HepG2 (cell line): Measurements from ENCODE around the gene AGER. TPM values are rescaled to one million over a fixed set of nuclear protein-coding genes. Genes with fewer than 3 reads are reported as not detected.

ENCODE experiments used
- ASH2L ChIP-seq: fragments of 300-600, 200-600 bp; sonication (generic); IDR thresholded peaks from 2 replicates; pipeline ENCODE4 v1.7.0; 2017; ENCODE audit warnings: low read depth, mild to moderate bottlenecking, moderate library complexity, mixed read lengths, low read length; ENCODE audit not compliant: insufficient read length
- CEBPB ChIP-seq: IDR thresholded peaks from 2 replicates; pipeline ENCODE4 v1.6.1; 2011; ENCODE audit warnings: low read depth, low read length, improper control_type of control experiment, borderline replicate concordance
- DNMT3B ChIP-seq: conservative IDR thresholded peaks from 2 replicates; pipeline ENCODE4 v1.6.1; 2016; ENCODE audit warnings: missing biosample characterization, control low read depth
- FOXA1 ChIP-seq, 2 experiments: fragments of 450-650 bp in 1 of 2; sonication (generic) in 1 of 2; formaldehyde crosslinking in 1 of 2; IDR thresholded peaks; 2 replicates each; pipeline versions ENCODE4 v1.4.0 to v1.6.1; 2016 to 2020; ENCODE audit warnings: missing genetic modification reagents in 1 of 2
- NCOA2 ChIP-seq: sonication (generic); formaldehyde crosslinking; IDR thresholded peaks from 2 replicates; pipeline ENCODE4 v1.8.0; 2022; ENCODE audit warnings: inconsistent platforms
- RBM22 ChIP-seq: fragments of 200-400 bp; formaldehyde crosslinking; optimal IDR thresholded peaks from 2 replicates; pipeline ENCODE3; 2017; ENCODE audit warnings: mild to moderate bottlenecking, low read length, moderate library complexity
- ZFP1 ChIP-seq: IDR thresholded peaks from 2 replicates; pipeline ENCODE4 v1.6.1; 2016
- ZNF629 ChIP-seq: sonication (generic); formaldehyde crosslinking; conservative IDR thresholded peaks from 2 replicates; pipeline ENCODE4 v1.5.0; 2020; ENCODE audit warnings: missing genetic modification reagents
- polyA plus RNA-seq, 8 experiments: library from polyadenylated mRNA; depleted of rRNA in 3 of 8; stranded (reverse) in 7 of 8; unstranded in 1 of 8; fragments of >200 nt; fragmentation: Illumina TruSeq in 4 of 8; extraction: Trizol in 4 of 8; gene quantifications; 2 replicates each; pipeline versions ENCODE4 v1.2.1 to v1.2.3, GENCODE V29; 2011 to 2016; ENCODE audit warnings: low read depth in 4 of 8, missing spikeins in 1 of 8, mixed read lengths in 1 of 8; ENCODE audit not compliant: insufficient read depth in 1 of 8
- total RNA-seq, 5 experiments: library from RNA; depleted of rRNA; stranded (reverse); fragments of >200 nt; fragmentation: Illumina TruSeq; extraction: Trizol; gene quantifications; 2 replicates each; pipeline ENCODE4 v1.2.3, GENCODE V29; 2016; ENCODE audit warnings: low read depth in 1 of 5
- TF ChIP-seq, protein P1 (sequence below): sonication (generic); formaldehyde crosslinking; IDR thresholded peaks from 2 replicates; pipeline ENCODE4 v1.8.1; 2023; ENCODE audit warnings: missing genetic modification reagents, inconsistent platforms, borderline replicate concordance
- TF ChIP-seq, protein P2 (sequence below): sonication (generic); formaldehyde crosslinking; IDR thresholded peaks from 2 replicates; pipeline ENCODE4 v1.5.0; 2020; ENCODE audit warnings: mild to moderate bottlenecking, missing genetic modification reagents, borderline replicate concordance
- TF ChIP-seq, protein P3 (sequence below): sonication (generic); formaldehyde crosslinking; IDR thresholded peaks from 2 replicates; pipeline ENCODE4 v1.4.0; 2020; ENCODE audit warnings: low read depth, missing genetic modification reagents
- TF ChIP-seq, protein P4 (sequence below): sonication (generic); formaldehyde crosslinking; IDR thresholded peaks from 2 replicates; pipeline ENCODE4 v1.4.0; 2020; ENCODE audit warnings: missing genetic modification reagents; ENCODE audit errors: not compliant biosample characterization
- TF ChIP-seq, protein P5 (sequence below): sonication (generic); formaldehyde crosslinking; IDR thresholded peaks from 2 replicates; pipeline ENCODE4 v1.4.0; 2020; ENCODE audit warnings: missing genetic modification reagents

AGER gene
- total and polyA plus RNA-seq, 2 of the 13 experiments (the other 11 are each of a cell fraction or from before 2014, with no cell fraction given) = 1.9 to 5.1 TPM

DNA sequence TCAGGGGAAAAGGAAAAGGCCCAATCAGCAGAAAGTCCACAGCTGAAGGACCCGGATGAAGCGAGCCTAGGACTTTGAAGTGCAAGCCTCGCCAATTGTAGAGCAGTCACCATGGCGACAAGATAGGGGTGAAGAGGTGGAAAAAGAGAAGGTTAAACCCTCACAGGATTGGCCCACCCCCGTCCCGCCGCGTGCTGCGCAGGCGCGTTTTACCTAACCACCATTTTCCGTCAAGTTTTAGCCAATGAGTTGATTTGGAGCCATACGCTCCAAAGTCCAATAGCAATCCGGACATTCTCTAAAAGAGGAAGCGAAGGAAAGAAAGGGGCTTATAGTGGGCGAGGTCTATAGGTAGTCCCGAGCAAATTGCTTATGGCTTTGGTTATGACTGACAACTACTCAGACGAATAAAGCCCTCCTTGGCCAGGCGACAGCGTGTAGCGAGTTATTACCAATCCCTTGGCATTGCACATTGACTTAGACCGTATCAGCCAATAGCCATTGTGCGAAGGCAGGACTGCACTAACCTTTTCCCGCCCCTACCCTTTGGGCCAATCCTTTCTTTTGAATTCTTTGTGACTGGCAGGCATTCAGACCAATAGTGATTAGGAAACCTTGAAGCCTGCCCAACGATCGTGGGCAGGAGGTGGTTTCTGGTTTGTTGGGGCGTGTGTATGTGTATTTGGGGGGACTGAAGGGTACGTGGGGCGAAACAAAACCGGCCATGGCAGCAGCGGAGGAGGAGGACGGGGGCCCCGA lies 6.1 kb downstream of the AGER start, which contains the start of gene RNF5 (continued):
- TF ChIP-seq, protein P1, sequence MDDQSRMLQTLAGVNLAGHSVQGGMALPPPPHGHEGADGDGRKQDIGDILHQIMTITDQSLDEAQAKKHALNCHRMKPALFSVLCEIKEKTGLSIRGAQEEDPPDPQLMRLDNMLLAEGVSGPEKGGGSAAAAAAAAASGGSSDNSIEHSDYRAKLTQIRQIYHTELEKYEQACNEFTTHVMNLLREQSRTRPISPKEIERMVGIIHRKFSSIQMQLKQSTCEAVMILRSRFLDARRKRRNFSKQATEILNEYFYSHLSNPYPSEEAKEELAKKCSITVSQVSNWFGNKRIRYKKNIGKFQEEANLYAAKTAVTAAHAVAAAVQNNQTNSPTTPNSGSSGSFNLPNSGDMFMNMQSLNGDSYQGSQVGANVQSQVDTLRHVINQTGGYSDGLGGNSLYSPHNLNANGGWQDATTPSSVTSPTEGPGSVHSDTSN (CRISPR knock-in tag) = peak; percentile 95; the same call in 1 of the 2 replicates
- TF ChIP-seq ZFP1 (CRISPR knock-in tag) = 0 out of 2 replicates have a peak, but pooled peaks have one; percentile 19
- TF ChIP-seq RBM22 = no peak
- peak; percentile 67; the same call in 1 of the 2 replicates for TF ChIP-seq CEBPB
- TF ChIP-seq, protein P2, sequence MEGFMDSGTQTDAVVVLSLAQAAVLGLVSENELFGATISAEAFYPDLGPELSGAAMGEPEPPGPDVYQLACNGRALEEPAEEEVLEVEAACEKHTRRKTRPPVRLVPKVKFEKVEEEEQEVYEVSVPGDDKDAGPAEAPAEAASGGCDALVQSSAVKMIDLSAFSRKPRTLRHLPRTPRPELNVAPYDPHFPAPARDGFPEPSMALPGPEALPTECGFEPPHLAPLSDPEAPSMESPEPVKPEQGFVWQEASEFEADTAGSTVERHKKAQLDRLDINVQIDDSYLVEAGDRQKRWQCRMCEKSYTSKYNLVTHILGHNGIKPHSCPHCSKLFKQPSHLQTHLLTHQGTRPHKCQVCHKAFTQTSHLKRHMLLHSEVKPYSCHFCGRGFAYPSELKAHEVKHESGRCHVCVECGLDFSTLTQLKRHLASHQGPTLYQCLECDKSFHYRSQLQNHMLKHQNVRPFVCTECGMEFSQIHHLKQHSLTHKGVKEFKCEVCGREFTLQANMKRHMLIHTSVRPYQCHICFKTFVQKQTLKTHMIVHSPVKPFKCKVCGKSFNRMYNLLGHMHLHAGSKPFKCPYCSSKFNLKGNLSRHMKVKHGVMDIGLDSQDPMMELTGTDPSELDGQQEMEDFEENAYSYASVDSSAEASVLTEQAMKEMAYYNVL (CRISPR knock-in tag) = no peak; the same call in 1 of the 2 replicates
- TF ChIP-seq, protein P3, sequence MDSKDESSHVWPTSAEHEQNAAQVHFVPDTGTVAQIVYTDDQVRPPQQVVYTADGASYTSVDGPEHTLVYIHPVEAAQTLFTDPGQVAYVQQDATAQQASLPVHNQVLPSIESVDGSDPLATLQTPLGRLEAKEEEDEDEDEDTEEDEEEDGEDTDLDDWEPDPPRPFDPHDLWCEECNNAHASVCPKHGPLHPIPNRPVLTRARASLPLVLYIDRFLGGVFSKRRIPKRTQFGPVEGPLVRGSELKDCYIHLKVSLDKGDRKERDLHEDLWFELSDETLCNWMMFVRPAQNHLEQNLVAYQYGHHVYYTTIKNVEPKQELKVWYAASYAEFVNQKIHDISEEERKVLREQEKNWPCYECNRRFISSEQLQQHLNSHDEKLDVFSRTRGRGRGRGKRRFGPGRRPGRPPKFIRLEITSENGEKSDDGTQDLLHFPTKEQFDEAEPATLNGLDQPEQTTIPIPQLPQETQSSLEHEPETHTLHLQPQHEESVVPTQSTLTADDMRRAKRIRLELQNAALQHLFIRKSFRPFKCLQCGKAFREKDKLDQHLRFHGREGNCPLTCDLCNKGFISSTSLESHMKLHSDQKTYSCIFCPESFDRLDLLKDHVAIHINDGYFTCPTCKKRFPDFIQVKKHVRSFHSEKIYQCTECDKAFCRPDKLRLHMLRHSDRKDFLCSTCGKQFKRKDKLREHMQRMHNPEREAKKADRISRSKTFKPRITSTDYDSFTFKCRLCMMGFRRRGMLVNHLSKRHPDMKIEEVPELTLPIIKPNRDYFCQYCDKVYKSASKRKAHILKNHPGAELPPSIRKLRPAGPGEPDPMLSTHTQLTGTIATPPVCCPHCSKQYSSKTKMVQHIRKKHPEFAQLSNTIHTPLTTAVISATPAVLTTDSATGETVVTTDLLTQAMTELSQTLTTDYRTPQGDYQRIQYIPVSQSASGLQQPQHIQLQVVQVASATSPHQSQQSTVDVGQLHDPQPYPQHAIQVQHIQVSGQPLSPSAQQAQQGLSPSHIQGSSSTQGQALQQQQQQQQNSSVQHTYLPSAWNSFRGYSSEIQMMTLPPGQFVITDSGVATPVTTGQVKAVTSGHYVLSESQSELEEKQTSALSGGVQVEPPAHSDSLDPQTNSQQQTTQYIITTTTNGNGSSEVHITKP (CRISPR knock-in tag) = no peak; the same call in 1 of the 2 replicates
- TF ChIP-seq DNMT3B (CRISPR knock-in tag) = peak; percentile 57; the same call in 1 of the 2 replicates
- no peak for TF ChIP-seq FOXA1 (IDR thresholded peaks at IDR 0.05)
- TF ChIP-seq FOXA1 (CRISPR knock-in tag; IDR thresholded peaks at IDR 0.05) = peak; percentile 69
- TF ChIP-seq, protein P4, sequence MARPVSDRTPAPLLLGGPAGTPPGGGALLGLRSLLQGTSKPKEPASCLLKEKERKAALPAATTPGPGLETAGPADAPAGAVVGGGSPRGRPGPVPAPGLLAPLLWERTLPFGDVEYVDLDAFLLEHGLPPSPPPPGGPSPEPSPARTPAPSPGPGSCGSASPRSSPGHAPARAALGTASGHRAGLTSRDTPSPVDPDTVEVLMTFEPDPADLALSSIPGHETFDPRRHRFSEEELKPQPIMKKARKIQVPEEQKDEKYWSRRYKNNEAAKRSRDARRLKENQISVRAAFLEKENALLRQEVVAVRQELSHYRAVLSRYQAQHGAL = no peak
- TF ChIP-seq, protein P5, sequence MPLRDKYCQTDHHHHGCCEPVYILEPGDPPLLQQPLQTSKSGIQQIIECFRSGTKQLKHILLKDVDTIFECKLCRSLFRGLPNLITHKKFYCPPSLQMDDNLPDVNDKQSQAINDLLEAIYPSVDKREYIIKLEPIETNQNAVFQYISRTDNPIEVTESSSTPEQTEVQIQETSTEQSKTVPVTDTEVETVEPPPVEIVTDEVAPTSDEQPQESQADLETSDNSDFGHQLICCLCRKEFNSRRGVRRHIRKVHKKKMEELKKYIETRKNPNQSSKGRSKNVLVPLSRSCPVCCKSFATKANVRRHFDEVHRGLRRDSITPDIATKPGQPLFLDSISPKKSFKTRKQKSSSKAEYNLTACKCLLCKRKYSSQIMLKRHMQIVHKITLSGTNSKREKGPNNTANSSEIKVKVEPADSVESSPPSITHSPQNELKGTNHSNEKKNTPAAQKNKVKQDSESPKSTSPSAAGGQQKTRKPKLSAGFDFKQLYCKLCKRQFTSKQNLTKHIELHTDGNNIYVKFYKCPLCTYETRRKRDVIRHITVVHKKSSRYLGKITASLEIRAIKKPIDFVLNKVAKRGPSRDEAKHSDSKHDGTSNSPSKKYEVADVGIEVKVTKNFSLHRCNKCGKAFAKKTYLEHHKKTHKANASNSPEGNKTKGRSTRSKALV = no peak
- TF ChIP-seq ASH2L = peak; percentile 47
- TF ChIP-seq ZNF629 = no peak
- TF ChIP-seq NCOA2 (CRISPR knock-in tag) = no peak; the same call in 1 of the 2 replicates
